ENCODE measurements around the gene FBXW4. TPM values are rescaled to one million over a fixed set of nuclear protein-coding genes. Genes with fewer than 3 reads are reported as not detected.

FBXW4 gene
- total RNA-seq = 10 to 100 TPM; 36.3 to 37.1 TPM

- DNase-seq = peak; percentile 79
- peak within 1 kb of the TSS; percentile 95 for H3K4me3 Mint-ChIP-seq
- H3K4me1 Mint-ChIP-seq (ENCODE audit: low read depth) = peaks cover 29% of the 10 kb centered on the region
- H3K9me3 Mint-ChIP-seq = no peaks in the 10 kb centered on the region
- ChIA-PET POLR2A (interaction anchor here (1.0 to 2.2 kb wide), 4 partner anchors 10 to 124 kb away, joined by 3 to 7 read pairs (median 3); partner anchors contain the start of genes NPM3 and OGA), CTCF (interaction anchor here (1.2 to 1.5 kb wide), 3 partner anchors 9 to 86 kb away, joined by 3 to 6 read pairs (median 4); no protein-coding TSS in a partner anchor)
- no peaks in the 10 kb centered on the region for H3K36me3 Mint-ChIP-seq
- no peaks in the 10 kb centered on the region for H3K27me3 Mint-ChIP-seq
- intact Hi-C loops (cut with micrococcal nuclease) = loop anchor here (2.0 to 5.0 kb wide), 3 partner anchors 87 to 124 kb away; partner anchors contain the start of genes NPM3 and OGA
- peak within 1 kb of the TSS; percentile 97 for H3K27ac Mint-ChIP-seq
Observed at GRCh38 chr10:101694674-101695403, at the start of gene FBXW4. FBXW4 (minus strand) TSS chr10:101695170; CDS start chr10:101695105, 65 bp downstream.

- no peak for DNase-seq
- Mint-ChIP-seq H3K27me3 (peaks cover 6% of the 10 kb centered on the region), H3K27ac (no peak overlapping the region), H3K4me3 (no peak overlapping the region), H3K9me3 (no peaks in the 10 kb centered on the region), H3K4me1 (ENCODE audit: low read depth) (no peaks in the 10 kb centered on the region), H3K36me3 (no peaks in the 10 kb centered on the region)
- intact Hi-C loops (cut with micrococcal nuclease) = no loop called here
- ChIA-PET POLR2A (no interaction called here), CTCF (no interaction called here)
Observed at GRCh38 chr10:101744267-101744666, 49.3 kb upstream of the FBXW4 start.

GRCh38 chr10:101741938-101742337 lies 47.0 kb upstream of the FBXW4 start:
- ChIA-PET POLR2A (no interaction called here), CTCF (interaction anchor here (1.0 kb wide), 1 partner anchor 18 kb away, joined by 3 read pairs; no protein-coding TSS in a partner anchor)
- Mint-ChIP-seq H3K36me3 (no peaks in the 10 kb centered on the region), H3K9me3 (no peaks in the 10 kb centered on the region), H3K27me3 (peaks cover 6% of the 10 kb centered on the region), H3K4me1 (ENCODE audit: low read depth) (no peaks in the 10 kb centered on the region), H3K4me3 (no peak overlapping the region), H3K27ac (no peak overlapping the region)
- DNase-seq = no peak
- intact Hi-C loops (cut with micrococcal nuclease) = no loop called here

- POLR2A ChIA-PET = no interaction called here
- H3K4me1 Mint-ChIP-seq (ENCODE audit: low read depth) = no peaks in the 10 kb centered on the region
- H3K4me3 Mint-ChIP-seq = no peak overlapping the region
- no peak overlapping the region for H3K27ac Mint-ChIP-seq
- intact Hi-C loops (cut with micrococcal nuclease) = no loop called here
- DNase-seq = no peak
- no peaks in the 10 kb centered on the region for H3K36me3 Mint-ChIP-seq
- CTCF ChIA-PET = no interaction called here
- H3K9me3 Mint-ChIP-seq = no peaks in the 10 kb centered on the region
- H3K27me3 Mint-ChIP-seq = peaks cover 3% of the 10 kb centered on the region
Observed at GRCh38 chr10:101736666-101737065, 41.7 kb upstream of the FBXW4 start.

- Mint-ChIP-seq H3K36me3 (no peaks in the 10 kb centered on the region), H3K27ac (no peak overlapping the region), H3K9me3 (no peaks in the 10 kb centered on the region), H3K4me1 (ENCODE audit: low read depth) (no peaks in the 10 kb centered on the region), H3K27me3 (peaks cover 9% of the 10 kb centered on the region), H3K4me3 (no peak overlapping the region)
- POLR2A ChIA-PET = interaction anchor here (0.6 kb wide), 1 partner anchor 39 kb away, joined by 3 read pairs; no protein-coding TSS in a partner anchor
- intact Hi-C loops (cut with micrococcal nuclease) = no loop called here
- no peak for DNase-seq
- CTCF ChIA-PET = no interaction called here
Observed at GRCh38 chr10:101732096-101732495, 37.1 kb upstream of the FBXW4 start.

- ChIA-PET POLR2A (no interaction called here), CTCF (no interaction called here)
- Mint-ChIP-seq H3K4me3 (no peak overlapping the region), H3K27ac (no peak overlapping the region), H3K36me3 (no peaks in the 10 kb centered on the region), H3K27me3 (peaks cover 8% of the 10 kb centered on the region), H3K4me1 (ENCODE audit: low read depth) (peaks cover 11% of the 10 kb centered on the region), H3K9me3 (no peaks in the 10 kb centered on the region)
- intact Hi-C loops (cut with micrococcal nuclease) = no loop called here
- DNase-seq = no peak
Observed at GRCh38 chr10:101726115-101726387, 31.1 kb upstream of the FBXW4 start.

GRCh38 chr10:101725296-101726114 lies 30.5 kb upstream of the FBXW4 start:
- ChIA-PET CTCF (no interaction called here), POLR2A (no interaction called here)
- H3K4me3 Mint-ChIP-seq = no peak overlapping the region

GRCh38 chr10:101724446-101724845 lies 29.5 kb upstream of the FBXW4 start:
- Mint-ChIP-seq H3K27me3 (peaks cover 8% of the 10 kb centered on the region), H3K36me3 (no peaks in the 10 kb centered on the region), H3K9me3 (no peaks in the 10 kb centered on the region), H3K27ac (no peak overlapping the region), H3K4me1 (ENCODE audit: low read depth) (peaks cover 11% of the 10 kb centered on the region), H3K4me3 (no peak overlapping the region)
- intact Hi-C loops (cut with micrococcal nuclease) = no loop called here
- no peak for DNase-seq
- POLR2A ChIA-PET = no interaction called here
- CTCF ChIA-PET = interaction anchor here (1.0 kb wide), 1 partner anchor 17 kb away, joined by 3 read pairs; no protein-coding TSS in a partner anchor

More at GRCh38 chr10:101725296-101726114, 30.5 kb upstream of the FBXW4 start:
- Mint-ChIP-seq H3K36me3 (no peaks in the 10 kb centered on the region), H3K9me3 (no peaks in the 10 kb centered on the region), H3K27me3 (peaks cover 8% of the 10 kb centered on the region), H3K27ac (no peak overlapping the region), H3K4me1 (ENCODE audit: low read depth) (peaks cover 11% of the 10 kb centered on the region)
- intact Hi-C loops (cut with micrococcal nuclease) = no loop called here
- DNase-seq = no peak

- Mint-ChIP-seq H3K4me3 (no peak overlapping the region), H3K9me3 (no peaks in the 10 kb centered on the region), H3K27me3 (peaks cover 5% of the 10 kb centered on the region), H3K4me1 (ENCODE audit: low read depth) (peaks cover 11% of the 10 kb centered on the region), H3K36me3 (no peaks in the 10 kb centered on the region), H3K27ac (no peak overlapping the region)
- no peak for DNase-seq
- ChIA-PET CTCF (no interaction called here), POLR2A (no interaction called here)
- intact Hi-C loops (cut with micrococcal nuclease) = no loop called here
Observed at GRCh38 chr10:101723176-101723575, 28.2 kb upstream of the FBXW4 start.

- intact Hi-C loops (cut with micrococcal nuclease) = no loop called here
Observed at GRCh38 chr10:101721806-101722205, 26.8 kb upstream of the FBXW4 start.

GRCh38 chr10:101720606-101721230 lies 25.7 kb upstream of the FBXW4 start:
- ChIA-PET CTCF (interaction anchor here (1.0 kb wide), 1 partner anchor 151 kb away, joined by 3 read pairs; no protein-coding TSS in a partner anchor), POLR2A (no interaction called here)
- DNase-seq = no peak
- Mint-ChIP-seq H3K9me3 (no peaks in the 10 kb centered on the region), H3K27me3 (no peaks in the 10 kb centered on the region), H3K4me3 (no peak overlapping the region), H3K4me1 (ENCODE audit: low read depth) (peaks cover 21% of the 10 kb centered on the region), H3K36me3 (no peaks in the 10 kb centered on the region), H3K27ac (no peak overlapping the region)
- intact Hi-C loops (cut with micrococcal nuclease) = no loop called here

More at GRCh38 chr10:101721806-101722205, 26.8 kb upstream of the FBXW4 start:
- ChIA-PET CTCF (interaction anchor here (1.0 kb wide), 1 partner anchor 152 kb away, joined by 3 read pairs; no protein-coding TSS in a partner anchor), POLR2A (no interaction called here)
- Mint-ChIP-seq H3K27me3 (no peaks in the 10 kb centered on the region), H3K36me3 (no peaks in the 10 kb centered on the region), H3K4me3 (no peak overlapping the region), H3K27ac (no peak overlapping the region), H3K4me1 (ENCODE audit: low read depth) (peaks cover 16% of the 10 kb centered on the region), H3K9me3 (no peaks in the 10 kb centered on the region)
- no peak for DNase-seq

- H3K9me3 Mint-ChIP-seq = no peaks in the 10 kb centered on the region
- H3K4me3 Mint-ChIP-seq = no peak overlapping the region
- no peak for DNase-seq
- intact Hi-C loops (cut with micrococcal nuclease) = loop anchor here (5.0 kb wide), 1 partner anchor 64 kb away; the partner anchor contains the start of gene NPM3
- POLR2A ChIA-PET = interaction anchor here (0.6 to 1.0 kb wide), 2 partner anchors 14 to 947 kb away, joined by 3 read pairs; no protein-coding TSS in a partner anchor
- no peaks in the 10 kb centered on the region for H3K27me3 Mint-ChIP-seq
- H3K27ac Mint-ChIP-seq = no peak overlapping the region
- H3K4me1 Mint-ChIP-seq (ENCODE audit: low read depth) = peaks cover 10% of the 10 kb centered on the region
- CTCF ChIA-PET = no interaction called here
- no peaks in the 10 kb centered on the region for H3K36me3 Mint-ChIP-seq
Observed at GRCh38 chr10:101718690-101719275, 23.8 kb upstream of the FBXW4 start.
